ENCODE data around the gene KRT86. TPM values are rescaled to one million over a fixed set of nuclear protein-coding genes. Genes with fewer than 3 reads are reported as not detected.

Gene KRT86
- total RNA-seq: 2.2 and 2.7 TPM in 2 replicates

- no peak within 1 kb of the TSS for H3K4me3 ChIP-seq (ENCODE audit: low read depth, low read length)
- no peak for TF ChIP-seq CTCF (conservative IDR thresholded peaks at IDR 0.05; ENCODE audit: low read depth, low read length)
- no peak for DNase-seq (ENCODE audit: low read depth)
These were observed at the start of gene KRT86 for GRCh38 chr12:52274521-52275120. TSS of gene KRT86 (plus strand) at chr12:52274645. CDS start at chr12:52301917, 27,272 bp downstream.

GRCh38 chr12:52225752-52226151, 48.7 kb upstream of the KRT86 start:
- no peak for TF ChIP-seq CTCF (conservative IDR thresholded peaks at IDR 0.05; ENCODE audit: low read depth, low read length)
- DNase-seq (ENCODE audit: low read depth): no peak
- H3K4me3 ChIP-seq (ENCODE audit: low read depth, low read length): no peak overlapping the region

- TF ChIP-seq CTCF (conservative IDR thresholded peaks at IDR 0.05; ENCODE audit: low read depth, low read length): no peak
- H3K4me3 ChIP-seq (ENCODE audit: low read depth, low read length): no peak overlapping the region
- no peak for DNase-seq (ENCODE audit: low read depth)
These were observed 48.0 kb upstream of the KRT86 start for GRCh38 chr12:52226446-52226845.

- H3K4me3 ChIP-seq (ENCODE audit: low read depth, low read length): no peak overlapping the region
- TF ChIP-seq CTCF (conservative IDR thresholded peaks at IDR 0.05; ENCODE audit: low read depth, low read length): no peak
- no peak for DNase-seq (ENCODE audit: low read depth)
These were observed 46.8 kb upstream of the KRT86 start for GRCh38 chr12:52227606-52228166.

GRCh38 chr12:52228366-52228765, 46.1 kb upstream of the KRT86 start:
- DNase-seq (ENCODE audit: low read depth): no peak
- no peak for TF ChIP-seq CTCF (conservative IDR thresholded peaks at IDR 0.05; ENCODE audit: low read depth, low read length)
- no peak overlapping the region for H3K4me3 ChIP-seq (ENCODE audit: low read depth, low read length)

- TF ChIP-seq CTCF (conservative IDR thresholded peaks at IDR 0.05; ENCODE audit: low read depth, low read length): no peak
- H3K4me3 ChIP-seq (ENCODE audit: low read depth, low read length): no peak overlapping the region
- no peak for DNase-seq (ENCODE audit: low read depth)
These were observed 45.5 kb upstream of the KRT86 start for GRCh38 chr12:52228931-52229330.

- no peak overlapping the region for H3K4me3 ChIP-seq (ENCODE audit: low read depth, low read length)
- no peak for DNase-seq (ENCODE audit: low read depth)
- no peak for TF ChIP-seq CTCF (conservative IDR thresholded peaks at IDR 0.05; ENCODE audit: low read depth, low read length)
These were observed 44.6 kb upstream of the KRT86 start for GRCh38 chr12:52229836-52230343.
